Measurements from ENCODE around the gene LRFN4.

Gene LRFN4

DNA sequence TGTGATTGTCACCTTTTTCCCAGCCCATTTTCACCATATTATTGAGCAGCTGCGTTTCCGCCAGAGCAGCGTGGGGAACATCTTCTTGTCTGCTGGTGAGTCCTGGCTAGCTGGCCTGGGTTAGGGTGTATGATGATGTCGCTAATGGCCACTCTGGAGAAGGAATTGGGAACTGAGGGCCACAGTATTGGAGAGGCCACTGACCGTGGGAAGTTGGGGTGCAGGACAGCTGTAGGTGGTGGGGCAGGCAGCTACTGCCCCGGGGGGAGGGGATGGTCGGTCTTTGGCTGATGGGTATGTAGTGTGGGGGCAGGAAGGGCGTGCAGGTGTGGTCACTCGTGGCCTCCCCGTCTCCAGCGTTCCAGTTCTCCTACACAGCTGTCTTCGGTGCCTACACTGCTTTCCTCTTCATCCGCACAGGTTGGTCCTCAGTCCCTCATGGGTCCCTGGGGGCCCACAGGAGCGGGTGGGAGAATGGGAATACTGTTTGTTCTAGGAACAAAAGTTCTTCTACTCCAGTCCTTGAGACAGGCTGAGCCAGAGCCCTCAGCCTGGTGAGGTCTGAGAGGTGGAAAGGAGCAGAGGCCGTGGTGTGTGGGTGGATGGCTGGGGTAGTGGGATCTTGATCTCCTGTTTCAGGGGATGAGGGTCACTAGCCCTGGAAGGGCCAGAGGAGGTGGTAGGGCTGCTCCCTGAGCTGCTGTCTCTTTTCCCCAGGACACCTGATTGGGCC, 11.6 kb upstream of the LRFN4 start:
- no peak for DNase-seq (ENCODE audit: low spot score)

DNA sequence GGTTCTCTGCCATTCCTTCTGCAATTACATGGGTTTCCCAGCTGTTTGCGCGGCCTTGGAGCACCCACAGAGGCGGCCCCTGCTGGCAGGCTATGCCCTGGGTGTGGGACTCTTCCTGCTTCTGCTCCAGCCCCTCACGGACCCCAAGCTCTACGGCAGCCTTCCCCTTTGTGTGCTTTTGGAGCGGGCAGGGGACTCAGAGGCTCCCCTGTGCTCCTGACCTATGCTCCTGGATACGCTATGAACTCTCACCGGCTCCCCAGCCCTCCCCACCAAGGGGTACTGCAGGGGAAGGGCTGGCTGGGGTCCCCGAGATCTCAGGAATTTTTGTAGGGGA, 11.0 kb upstream of the LRFN4 start:
- no peak for DNase-seq (ENCODE audit: low spot score)

DNA sequence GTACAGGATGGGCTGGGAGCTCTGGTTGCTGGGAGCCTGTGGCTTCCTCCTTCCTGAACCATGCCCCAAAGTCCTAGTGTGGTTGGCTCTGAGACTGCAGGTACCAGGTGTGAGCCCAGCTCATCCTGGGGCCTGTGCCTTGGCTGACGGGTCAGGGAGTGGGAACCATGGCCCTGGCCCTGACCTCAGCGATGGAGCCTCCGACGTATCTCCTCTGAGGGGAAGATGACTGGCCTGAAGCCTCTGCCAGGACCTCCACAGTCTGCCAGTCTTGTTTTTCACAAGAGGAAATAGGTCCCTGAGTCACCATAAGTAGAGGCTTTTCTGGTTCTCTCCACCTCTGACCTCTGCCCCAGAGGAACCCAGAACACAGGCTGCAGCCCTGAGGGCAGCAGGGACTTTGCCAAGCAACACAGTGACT, 10.2 kb upstream of the LRFN4 start:
- DNase-seq (ENCODE audit: low spot score): no peak

DNA sequence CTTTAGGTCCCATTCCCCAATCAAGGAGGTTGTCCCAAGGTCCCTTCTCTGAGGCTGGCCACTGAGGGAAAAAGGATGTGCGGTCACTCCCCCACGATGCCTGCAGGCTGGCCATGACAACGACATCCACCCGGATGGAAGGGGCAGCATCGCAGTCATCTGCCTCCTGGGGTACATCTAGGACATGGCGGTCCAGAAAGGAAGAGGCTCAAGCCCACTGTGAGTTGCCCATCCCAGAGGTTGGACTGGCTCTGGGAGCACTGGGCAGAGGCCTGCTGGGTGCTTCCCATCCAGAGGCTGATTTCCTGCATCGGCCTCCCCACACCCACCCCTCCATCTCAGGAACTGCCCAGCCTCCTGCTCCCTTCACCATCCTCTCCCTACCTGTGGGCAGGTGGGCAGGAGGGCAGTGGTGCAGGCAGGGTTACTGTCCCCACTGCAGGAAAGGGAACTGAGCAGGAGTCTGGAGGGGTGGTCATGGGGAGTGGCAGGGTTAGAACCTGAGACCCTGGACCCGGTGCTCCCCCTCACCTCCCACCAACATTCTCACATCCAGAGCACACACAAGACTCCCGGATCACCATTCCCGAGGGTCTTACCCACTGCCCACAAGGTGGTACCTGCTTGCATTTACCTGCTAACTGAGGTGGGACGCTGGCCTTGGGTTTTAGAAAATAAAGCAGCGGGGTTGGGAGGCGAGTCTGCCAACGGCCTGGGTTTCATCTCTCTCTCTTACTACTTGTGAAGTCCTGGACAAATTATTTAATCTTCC, 9.2 kb upstream of the LRFN4 start:
- no peak for DNase-seq (ENCODE audit: low spot score)

DNA sequence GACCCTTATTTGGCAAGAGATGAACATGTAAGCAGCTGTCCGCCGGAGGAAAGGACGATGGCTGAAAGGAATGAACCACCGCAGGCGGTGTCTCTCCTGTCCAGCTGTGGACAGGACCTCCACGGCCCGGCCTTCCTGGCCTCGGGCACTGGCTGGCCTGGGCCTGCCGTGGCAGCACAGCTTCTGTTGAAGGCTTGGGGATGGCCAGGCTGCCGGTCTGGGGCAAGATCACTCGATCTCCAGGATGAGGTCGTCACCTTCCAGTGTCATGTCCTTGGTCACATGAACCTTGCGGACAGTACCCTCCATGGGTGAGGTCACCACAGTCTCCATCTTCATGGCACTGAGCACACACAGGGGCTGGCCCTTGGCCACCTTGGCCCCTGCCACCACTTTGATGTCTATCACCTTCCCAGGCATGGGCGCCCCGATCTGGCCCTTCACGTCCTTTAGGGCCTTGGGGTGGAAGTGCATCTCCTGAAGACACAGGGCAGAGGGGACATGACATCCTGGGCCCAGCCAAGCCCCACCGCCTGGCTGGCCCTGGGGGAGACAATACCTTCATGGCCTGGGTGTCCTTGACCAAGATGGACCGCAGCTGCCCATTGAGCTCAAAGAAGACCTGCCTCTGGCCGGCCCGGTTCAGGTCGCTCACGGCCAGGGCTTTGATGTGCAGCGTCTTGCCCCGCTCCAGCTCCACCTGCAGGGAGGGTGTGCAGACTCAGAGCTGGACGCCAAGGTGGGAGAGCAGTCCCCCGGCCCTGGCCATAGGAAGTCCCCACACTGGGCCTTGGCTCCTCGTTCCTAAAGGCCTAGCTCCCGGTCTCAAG, 8.0 kb upstream of the LRFN4 start:
- DNase-seq (ENCODE audit: low spot score): no peak

DNA sequence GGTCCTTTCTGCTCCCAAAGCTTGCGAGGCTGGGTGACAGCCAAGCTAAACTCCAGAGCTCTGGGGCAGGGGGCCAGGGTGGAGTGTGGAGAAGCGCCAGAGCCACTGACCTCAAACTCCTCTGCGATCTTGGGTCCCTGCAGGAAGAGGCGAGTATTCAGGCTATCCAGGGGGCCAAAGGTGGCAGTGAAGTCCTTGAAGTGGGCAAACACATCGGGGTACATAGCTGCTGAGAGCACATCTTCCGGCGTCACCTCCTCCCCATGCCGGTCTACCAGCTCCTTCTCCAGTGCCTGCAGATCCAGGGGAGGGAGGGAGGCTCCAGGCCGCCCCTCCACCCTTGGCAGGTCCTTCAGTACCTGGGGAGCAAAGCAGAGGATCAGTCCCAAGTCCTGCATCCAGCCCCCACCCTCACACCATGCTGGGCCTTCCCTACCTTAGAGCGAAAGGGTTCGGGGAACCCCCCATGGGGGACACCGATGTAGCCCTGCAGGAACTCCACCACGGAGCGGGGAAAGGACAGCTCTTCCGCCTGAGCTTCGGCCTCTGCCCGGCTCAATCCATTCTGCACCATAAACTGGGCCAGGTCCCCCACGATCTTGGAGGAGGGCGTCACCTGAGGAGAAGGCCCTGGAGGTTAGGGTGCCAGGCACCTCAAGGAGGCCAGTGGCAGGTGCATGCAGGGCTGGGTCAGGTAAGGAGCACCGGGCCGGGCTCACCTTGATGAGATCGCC, 7.2 kb upstream of the LRFN4 start:
- no peak for DNase-seq (ENCODE audit: low spot score)

DNA sequence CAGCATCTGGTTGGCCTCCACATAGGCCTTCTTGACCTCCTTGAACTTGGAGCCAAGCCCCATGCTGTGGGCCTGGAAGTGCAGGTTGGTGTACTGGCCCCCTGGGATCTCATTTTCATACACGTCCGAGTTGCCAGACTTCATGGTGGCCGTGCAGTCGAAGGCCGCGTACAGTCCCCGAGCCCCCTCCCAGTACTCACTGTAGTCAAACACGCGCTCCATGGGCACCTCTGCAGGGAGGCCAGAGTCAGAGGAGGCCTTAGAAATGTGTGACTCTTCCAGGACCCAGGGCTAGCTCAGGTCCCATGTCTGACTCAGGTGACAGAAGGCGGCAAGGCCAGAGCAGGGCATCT, 6.7 kb upstream of the LRFN4 start:
- DNase-seq (ENCODE audit: low spot score): no peak

DNA sequence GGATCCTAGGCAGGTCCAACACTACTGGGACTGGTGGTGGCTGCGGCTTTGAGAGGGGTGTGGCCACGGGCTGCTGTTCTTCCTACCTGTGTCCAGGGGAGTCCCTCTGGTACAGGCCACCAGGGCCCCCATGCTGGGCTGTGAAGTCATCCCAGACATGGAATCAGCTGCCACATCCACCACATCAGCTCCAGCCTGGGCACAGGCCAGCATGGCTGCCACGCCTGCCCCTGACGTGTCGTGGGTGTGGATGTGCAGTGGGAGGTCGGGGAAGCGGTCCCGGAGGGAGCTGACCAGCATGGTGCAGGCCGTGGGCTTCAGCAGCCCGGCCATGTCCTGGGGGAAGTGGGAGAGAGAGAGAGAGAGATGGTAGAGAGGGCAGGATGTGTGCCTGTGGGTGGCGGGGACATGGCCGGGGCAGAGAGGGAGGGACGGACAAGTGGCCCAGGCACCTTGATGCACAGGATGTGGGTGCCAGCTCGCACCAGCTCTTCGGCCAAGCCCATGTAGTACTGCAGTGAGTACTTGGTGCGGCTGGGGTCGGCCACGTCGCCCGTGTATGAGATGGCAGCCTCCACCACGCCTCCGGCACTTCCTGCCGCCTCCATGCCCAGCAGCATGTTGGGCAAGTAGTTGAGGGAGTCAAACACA, 6.2 kb upstream of the LRFN4 start:
- no peak for DNase-seq (ENCODE audit: low spot score)

DNA sequence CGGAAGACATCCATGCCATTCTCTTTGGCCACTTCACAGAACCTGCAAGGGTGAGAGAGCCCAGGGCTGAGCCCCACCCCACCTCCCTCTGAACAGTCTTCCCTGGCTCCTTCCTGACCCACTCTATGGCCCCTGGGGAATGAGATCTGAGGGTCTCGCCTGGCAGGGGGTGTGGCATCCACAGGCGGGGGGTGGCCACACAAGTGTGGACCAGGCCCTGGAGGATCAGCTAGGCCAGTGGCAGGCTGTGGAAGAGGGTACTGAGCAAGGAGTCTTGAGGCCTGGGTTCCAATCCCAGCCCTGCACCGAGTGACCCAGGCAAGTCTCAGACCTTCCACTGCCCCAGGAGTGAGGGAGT, 5.6 kb upstream of the LRFN4 start:
- DNase-seq (ENCODE audit: low spot score): no peak

DNA sequence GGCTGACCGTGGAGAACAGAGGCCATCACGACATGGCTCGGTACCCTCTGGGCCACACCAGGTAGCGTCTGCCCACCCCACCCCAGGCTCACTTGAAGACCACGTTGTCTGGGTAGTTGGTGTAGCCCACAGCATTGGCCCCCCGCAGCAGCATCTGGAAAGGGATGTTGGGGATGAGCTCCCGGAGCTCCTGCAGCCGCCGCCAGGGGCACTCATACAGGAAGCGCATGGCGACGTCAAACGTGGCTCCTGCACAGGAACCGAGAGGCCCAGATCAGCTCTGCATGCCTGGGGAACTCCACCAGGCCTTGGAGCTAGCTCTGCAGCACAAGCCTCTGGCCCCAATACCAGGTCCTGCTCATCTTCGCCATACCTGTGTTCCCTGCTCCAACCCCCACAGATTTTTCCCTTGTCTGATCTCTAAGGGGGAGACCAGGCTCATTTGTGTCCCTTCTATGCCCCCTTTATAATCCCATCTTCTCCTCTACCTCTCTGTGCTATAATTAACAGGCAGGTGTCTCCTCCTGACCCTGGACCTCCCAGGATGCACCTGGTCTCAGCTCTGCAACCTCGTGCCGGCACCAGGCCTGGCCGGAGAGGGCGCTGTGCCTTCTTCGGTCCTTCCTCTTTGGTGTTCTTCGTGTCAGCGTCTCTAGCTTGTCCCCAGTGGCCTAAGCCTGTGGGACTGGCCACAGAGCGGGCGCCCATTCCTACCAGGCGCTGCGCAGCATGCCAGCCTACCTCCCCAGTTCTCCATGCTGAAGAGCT, 5.0 kb upstream of the LRFN4 start:
- no peak for DNase-seq (ENCODE audit: low spot score)

DNA sequence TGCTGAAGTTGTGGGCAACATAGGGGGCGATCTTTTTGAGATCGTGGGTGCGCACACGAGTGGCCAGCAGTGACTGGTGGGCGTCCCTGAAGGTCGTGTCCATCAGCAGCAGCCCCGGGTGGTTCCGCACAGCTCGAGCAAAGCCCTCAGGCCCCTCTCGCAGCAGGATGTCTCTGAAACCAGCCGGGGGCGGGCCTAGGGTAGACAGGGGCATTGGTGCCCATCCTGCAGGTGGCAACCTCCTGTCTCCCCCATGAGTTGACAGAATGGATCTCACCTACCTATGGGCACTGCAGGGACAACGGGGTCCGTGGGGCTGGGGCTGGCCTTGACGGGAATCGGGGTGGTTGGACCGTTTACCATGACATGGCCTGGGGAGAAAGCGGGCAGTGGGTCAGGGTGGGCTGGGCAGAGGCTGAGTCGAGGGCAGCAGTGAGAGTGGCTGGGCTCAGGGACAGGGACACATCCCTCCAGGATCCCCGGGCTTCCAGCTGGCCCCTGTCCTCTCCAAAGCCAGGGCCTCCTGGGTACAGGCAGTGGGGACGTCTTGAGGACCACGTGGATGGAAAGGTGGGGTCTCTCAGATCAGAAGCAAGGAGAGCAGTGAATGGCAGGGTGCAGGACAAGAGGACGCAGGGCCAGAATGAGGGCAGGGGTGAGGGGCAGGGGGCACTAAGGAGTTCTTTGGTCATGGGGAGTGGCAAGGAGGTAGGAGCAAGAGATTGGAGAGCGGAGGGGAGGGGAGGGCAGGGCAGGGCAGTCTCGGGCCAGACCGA, 4.2 kb upstream of the LRFN4 start:
- DNase-seq (ENCODE audit: low spot score): no peak

DNA sequence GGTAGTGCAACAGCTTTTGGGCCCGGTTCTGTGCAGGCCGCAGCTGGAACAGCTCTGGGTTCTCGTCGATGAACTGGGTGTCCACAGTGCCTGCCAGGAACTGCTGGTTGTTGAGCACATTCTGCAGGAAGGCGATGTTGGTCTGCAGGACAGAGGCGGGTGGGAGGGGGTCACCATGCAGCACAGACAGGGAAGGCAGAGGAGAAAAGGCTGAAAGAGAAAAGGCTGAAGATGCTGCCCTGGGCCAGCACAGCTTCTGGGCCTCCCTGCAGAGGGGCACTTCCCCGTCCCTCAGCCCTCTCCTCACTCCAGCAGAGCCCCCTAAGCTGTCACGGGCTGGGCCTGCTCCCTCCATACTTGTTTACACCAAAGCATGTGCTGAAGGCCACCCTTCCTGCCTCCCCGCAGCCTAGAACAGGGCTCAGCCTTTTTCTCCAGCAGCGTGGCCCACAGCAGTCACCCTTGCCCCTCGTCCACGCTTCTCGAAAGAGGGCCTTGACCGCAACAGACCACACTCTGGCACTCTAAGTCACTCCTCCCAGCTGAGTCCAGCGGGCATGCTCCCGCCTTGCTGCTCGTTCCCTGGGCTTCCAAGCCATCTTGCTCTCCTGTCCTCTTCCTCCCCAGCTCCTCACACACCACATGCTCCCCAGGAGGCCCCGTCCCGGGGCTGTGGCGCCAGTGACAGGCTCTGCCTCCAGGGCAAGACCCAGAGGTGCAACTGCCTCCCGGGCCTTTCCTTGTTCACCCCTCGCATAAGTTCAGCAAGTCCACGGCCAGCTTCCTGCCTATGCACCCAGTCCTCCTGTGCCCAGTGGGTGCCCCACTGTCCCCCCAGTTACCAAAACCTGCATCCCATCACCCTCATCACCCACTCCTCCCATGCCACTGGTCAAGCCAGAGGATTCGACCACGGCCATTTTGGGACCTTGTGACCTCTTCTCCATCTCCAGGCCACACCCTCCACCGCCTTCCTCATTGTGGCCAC, 3.3 kb upstream of the LRFN4 start:
- DNase-seq (ENCODE audit: low spot score): no peak

DNA sequence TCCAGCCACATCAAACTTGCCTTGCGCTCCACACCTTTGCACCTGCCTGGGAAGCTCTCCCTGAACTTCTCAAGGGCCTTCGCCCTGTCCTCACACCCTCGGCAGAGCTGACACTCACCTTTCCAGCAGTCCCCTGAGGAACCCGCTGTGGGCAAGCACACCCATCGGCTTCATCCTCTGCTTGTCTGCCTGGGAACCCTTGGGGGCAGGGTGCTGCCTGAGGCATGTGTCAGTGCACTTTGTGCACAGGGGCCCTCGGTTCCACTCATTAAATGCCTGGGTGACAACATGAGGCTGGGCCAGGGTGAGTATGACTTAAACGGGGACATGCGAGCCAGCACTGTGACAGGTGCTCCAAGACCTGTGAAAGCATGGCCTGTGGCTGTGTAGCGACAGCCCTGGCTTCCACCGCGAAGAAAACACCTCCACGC, 2.6 kb upstream of the LRFN4 start:
- DNase-seq (ENCODE audit: low spot score): no peak

DNA sequence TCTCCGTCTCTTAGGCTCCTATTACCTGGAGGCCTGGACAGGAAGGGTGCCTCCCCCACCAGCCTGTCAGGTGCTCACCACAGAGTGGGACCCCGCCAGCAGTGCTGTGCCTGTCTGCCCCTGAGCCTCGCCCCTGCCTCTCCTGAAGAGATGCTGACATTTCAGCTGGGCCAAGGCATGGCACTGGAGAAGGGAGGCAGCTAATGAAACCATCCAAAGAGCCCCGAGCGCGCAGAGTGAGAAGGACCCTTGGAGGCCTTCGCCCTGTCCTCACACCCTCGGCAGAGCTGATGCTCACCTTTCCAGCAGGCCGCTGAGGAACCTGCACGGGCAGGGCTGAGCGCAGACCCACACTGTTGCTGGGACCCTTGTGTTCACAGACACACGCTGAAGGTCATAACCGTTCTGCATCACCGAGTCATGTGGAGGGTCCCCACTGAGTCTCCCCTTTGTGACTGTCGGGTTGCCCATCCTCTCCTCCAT, 2.1 kb upstream of the LRFN4 start:
- no peak for DNase-seq (ENCODE audit: low spot score)

DNA sequence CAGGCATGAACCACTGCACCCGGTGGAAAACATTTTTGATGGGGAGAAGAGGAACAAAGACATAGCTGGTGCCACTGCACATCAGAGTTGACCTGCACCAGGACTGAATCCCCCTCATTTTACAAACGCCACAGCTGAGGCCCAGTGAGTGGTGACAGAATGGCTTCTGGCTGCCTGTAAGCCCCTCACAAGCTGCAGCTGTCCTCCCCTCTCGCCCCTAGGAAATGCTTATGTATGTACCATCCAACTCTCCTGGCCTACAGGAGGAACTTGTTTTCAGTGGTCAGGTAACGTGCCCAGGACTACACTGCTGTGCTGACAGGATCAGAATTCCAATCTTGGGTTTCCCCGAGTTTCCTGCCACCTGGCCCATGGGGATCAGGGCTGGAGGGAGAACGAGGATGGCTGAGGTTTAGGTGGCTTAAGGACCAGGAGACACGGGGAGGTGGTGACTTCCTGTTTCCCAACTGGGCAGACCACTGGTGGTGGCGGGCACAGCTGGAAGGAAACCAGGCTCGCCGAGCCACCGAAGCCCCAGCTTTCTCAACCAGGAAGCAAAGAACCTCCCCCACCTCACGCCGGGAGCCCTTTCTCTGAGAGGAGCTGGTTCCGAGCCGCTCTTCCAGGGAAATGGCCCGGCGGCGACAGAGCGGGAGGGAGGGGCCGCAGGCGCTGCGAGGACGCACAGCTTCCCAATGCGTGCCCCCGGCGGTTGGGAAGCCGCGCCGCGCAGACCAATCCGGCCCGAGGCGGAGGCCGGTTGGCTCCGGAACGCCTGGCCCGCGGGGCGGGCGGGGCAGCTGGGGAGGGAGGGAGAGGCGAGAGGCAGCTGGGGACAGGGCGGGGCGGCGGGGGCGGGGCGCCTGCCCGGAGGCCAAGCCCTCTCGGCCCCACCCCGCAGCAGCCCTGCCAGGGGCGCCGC, 1.0 kb upstream of the LRFN4 start:
- DNase-seq (ENCODE audit: low spot score): peak; percentile 99

DNA sequence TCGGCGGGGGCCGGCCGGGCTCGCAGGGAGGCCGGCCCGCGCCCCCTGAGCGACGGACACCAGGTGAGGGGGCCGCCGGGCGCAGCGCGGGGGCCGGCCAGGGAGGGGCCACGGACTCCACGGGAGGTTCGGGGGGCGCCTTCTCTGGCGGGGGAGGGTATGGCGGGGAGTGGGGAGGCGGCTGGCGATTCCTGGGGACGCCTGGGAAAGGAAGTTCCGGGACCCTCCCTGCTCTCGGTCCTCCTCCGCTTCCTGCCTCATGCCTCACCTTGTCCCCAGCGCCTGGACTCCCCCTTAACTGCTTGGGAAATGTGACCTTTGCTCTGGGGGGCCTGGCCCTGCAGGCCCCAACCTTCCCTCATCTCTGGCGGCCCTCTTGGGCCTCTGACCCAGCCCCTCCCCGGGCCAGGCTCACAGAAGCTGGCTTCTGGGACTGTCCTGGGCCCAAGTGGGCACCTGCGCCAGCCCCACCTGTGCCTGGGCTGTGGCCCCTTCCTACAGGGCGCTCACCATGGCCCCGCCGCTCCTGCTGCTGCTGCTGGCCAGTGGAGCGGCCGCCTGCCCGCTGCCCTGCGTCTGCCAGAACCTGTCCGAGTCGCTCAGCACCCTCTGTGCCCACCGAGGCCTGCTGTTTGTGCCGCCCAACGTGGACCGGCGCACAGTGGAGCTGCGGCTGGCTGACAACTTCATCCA, 516 bp downstream of the LRFN4 start:
- DNase-seq (ENCODE audit: low spot score): no peak

DNA sequence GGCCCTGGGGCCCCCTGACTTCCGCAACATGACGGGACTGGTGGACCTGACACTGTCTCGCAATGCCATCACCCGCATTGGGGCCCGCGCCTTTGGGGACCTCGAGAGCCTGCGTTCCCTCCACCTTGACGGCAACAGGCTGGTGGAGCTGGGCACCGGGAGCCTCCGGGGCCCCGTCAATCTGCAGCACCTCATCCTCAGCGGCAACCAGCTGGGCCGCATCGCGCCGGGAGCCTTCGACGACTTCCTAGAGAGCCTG, 992 bp downstream of the LRFN4 start:
- no peak for DNase-seq (ENCODE audit: low spot score)
